Thyroid gland (tissue), 4 donors: ENCODE results near the gene ATRN. TPM values are rescaled to one million over a fixed set of nuclear protein-coding genes. Genes with fewer than 3 reads are reported as not detected.

Experiments
- DNase-seq, 2 donors: peaks; one replicate each; pipeline ENCODE4 v3.0.0-alpha.2; 2019
- H3K27ac ChIP-seq, 3 donors: fragments of 200-600 bp; sonication (generic); 1 replicate in 2 of 3; 2 replicates in 1 of 3; pipeline ENCODE4 v1.5.1; 2016 to 2019; ENCODE audit warnings: mild to moderate bottlenecking in 1 of 3, moderate library complexity in 1 of 3
- H3K27me3 ChIP-seq: fragments of 200-600 bp; sonication (generic); one replicate; pipeline ENCODE4 v1.5.1; 2019
- H3K36me3 ChIP-seq, 2 donors: fragments of 200-600 bp; sonication (generic); one replicate each; pipeline ENCODE4 v1.5.1; 2016 to 2019
- H3K4me1 ChIP-seq, 2 donors: fragments of 200-600 bp; sonication (generic); one replicate each; pipeline ENCODE4 v1.5.1; 2017 to 2019
- H3K4me3 ChIP-seq, 3 donors: fragments of 200-600 bp; sonication (generic); replicated peaks in 1 of 3; 1 replicate in 2 of 3; 2 replicates in 1 of 3; pipeline ENCODE4 v1.5.1; 2016; ENCODE audit warnings: mild to moderate bottlenecking in 1 of 3
- H3K9me3 ChIP-seq: fragments of 200-600 bp; sonication (generic); one replicate; pipeline ENCODE4 v1.5.1; 2017
- POLR2A ChIP-seq, 2 donors: fragments of 450-650 bp; IDR thresholded peaks; one replicate each; pipeline ENCODE4 v1.6.1; 2017; ENCODE audit warnings: antibody characterized with exemption in 2 of 2, mild to moderate bottlenecking in 2 of 2, moderate library complexity in 1 of 2
- WGBS, 2 donors: methylation state at CpG; one replicate each; pipeline ENCODE4 v1.1.5; 2017; 5-methylcytosine and 5-hydroxymethylcytosine counted together
- intact Hi-C: fragments of 100-400 bp; cut with DNase I; formaldehyde crosslinking; loops from one replicate; pipeline ENCODE4 v1.15.1; 2023
- total RNA-seq, 4 donors: library from RNA; depleted of rRNA; stranded (reverse); fragments of >200 nt; gene quantifications; one replicate each; pipeline ENCODE4 v1.2.3, GENCODE V29; 2016
- TF ChIP-seq, protein P1 (sequence below), 6 experiments: fragments of 200-600 bp in 3 of 6; fragments of 450-650 bp in 3 of 6; sonication (generic) in 3 of 6; IDR thresholded peaks; one replicate each; pipeline ENCODE4 v1.5.1; 2016 to 2019; ENCODE audit warnings: antibody characterized with exemption in 6 of 6, mild to moderate bottlenecking in 2 of 6, inconsistent platforms in 1 of 6, moderate library complexity in 1 of 6

ATRN gene
- total RNA-seq, 4 donors from 2014 or later: 43.0 to 81.8 (median 61.4) TPM

GRCh38 chr20:3677733-3678132 is 206.9 kb downstream of the ATRN start:
- no peak for TF ChIP-seq POLR2A (IDR thresholded peaks at IDR 0.05)
- TF ChIP-seq, protein P1, sequence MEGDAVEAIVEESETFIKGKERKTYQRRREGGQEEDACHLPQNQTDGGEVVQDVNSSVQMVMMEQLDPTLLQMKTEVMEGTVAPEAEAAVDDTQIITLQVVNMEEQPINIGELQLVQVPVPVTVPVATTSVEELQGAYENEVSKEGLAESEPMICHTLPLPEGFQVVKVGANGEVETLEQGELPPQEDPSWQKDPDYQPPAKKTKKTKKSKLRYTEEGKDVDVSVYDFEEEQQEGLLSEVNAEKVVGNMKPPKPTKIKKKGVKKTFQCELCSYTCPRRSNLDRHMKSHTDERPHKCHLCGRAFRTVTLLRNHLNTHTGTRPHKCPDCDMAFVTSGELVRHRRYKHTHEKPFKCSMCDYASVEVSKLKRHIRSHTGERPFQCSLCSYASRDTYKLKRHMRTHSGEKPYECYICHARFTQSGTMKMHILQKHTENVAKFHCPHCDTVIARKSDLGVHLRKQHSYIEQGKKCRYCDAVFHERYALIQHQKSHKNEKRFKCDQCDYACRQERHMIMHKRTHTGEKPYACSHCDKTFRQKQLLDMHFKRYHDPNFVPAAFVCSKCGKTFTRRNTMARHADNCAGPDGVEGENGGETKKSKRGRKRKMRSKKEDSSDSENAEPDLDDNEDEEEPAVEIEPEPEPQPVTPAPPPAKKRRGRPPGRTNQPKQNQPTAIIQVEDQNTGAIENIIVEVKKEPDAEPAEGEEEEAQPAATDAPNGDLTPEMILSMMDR (IDR thresholded peaks at IDR 0.05): no peak
- Histone ChIP-seq H3K36me3 (no peaks in the 10 kb centered on the region), H3K4me3 (no peak overlapping the region), H3K9me3 (no peaks in the 10 kb centered on the region), H3K4me1 (peaks cover 16 to 36% of the 10 kb centered on the region in 2 donors), H3K27me3 (no peaks in the 10 kb centered on the region), H3K27ac (peak overlapping the region in 2 of 3 donors; percentile 29 to 33)
- intact Hi-C loops: loop anchor here (2.0 to 10.0 kb wide), 2 partner anchors 29 to 407 kb away; no protein-coding TSS in a partner anchor
- peak; percentile 30 to 31 for DNase-seq
- 42 to 43% methylated on average over 8 of the region's 8 CpGs for WGBS, 2 donors

DNA sequence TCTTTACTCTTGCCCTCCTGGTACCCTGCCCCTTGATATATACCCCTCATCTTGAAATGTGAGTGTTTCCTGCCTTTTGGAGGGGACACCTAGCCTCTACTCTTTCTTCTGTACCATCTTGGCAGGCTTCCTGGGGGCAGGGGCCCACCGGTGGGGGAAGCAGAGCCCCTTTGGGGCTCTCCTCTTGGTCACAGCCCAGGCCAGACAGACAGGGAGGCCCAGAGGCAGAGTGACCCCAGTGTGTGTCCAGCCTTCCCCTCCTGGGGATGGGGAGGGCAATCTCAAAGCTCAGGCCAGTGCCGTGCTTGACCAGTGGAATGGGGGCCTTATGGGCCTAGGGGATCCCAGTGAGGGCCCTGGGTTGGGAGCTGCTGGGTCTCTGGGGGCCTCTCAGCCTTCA is 207.4 kb downstream of the ATRN start:
- DNase-seq: no peak
- TF ChIP-seq POLR2A (IDR thresholded peaks at IDR 0.05): no peak
- peak overlapping the region in 2 of 3 donors; percentile 29 to 33 for H3K27ac ChIP-seq
- H3K9me3 ChIP-seq: no peaks in the 10 kb centered on the region
- WGBS, 2 donors: 60 to 62% methylated on average over 2 of the region's 2 CpGs
- no peaks in the 10 kb centered on the region for H3K27me3 ChIP-seq
- H3K36me3 ChIP-seq: no peaks in the 10 kb centered on the region
- H3K4me1 ChIP-seq: peaks cover 16 to 36% of the 10 kb centered on the region in 2 donors
- no peak overlapping the region for H3K4me3 ChIP-seq
- intact Hi-C loops: loop anchor here (10.0 kb wide), 1 partner anchor 407 kb away; no protein-coding TSS in a partner anchor

GRCh38 chr20:3678856-3679720 is 208.3 kb downstream of the ATRN start:
- H3K9me3 ChIP-seq: no peaks in the 10 kb centered on the region
- intact Hi-C loops: loop anchor here (10.0 kb wide), 1 partner anchor 406 kb away; no protein-coding TSS in a partner anchor
- no peak for DNase-seq
- H3K27me3 ChIP-seq: no peaks in the 10 kb centered on the region
- no peak overlapping the region for H3K4me3 ChIP-seq
- no peaks in the 10 kb centered on the region for H3K36me3 ChIP-seq
- 81 to 87% methylated on average over 14 of the region's 14 CpGs for WGBS, 2 donors
- H3K27ac ChIP-seq: peak overlapping the region in 2 of 3 donors; percentile 70 to 71
- H3K4me1 ChIP-seq: peaks cover 16 to 36% of the 10 kb centered on the region in 2 donors
- TF ChIP-seq POLR2A (IDR thresholded peaks at IDR 0.05): no peak
- TF ChIP-seq, protein P1 (IDR thresholded peaks at IDR 0.05): no peak

- intact Hi-C loops: loop anchor here (10.0 kb wide), 1 partner anchor 405 kb away; no protein-coding TSS in a partner anchor
- no peak for TF ChIP-seq POLR2A (IDR thresholded peaks at IDR 0.05)
- TF ChIP-seq, protein P1 (IDR thresholded peaks at IDR 0.05): no peak
- DNase-seq: no peak
- peak overlapping the region in 2 of 3 donors; percentile 70 to 71 for H3K27ac ChIP-seq
- no peaks in the 10 kb centered on the region for H3K9me3 ChIP-seq
- no peaks in the 10 kb centered on the region for H3K27me3 ChIP-seq
- H3K4me1 ChIP-seq: peaks cover 16 to 36% of the 10 kb centered on the region in 2 donors
- 77 to 83% methylated on average over 14 to 18 of the region's 18 CpGs for WGBS, 2 donors
- H3K36me3 ChIP-seq: no peaks in the 10 kb centered on the region
- no peak overlapping the region for H3K4me3 ChIP-seq
These were observed 209.2 kb downstream of the ATRN start for GRCh38 chr20:3679749-3680700.

DNA sequence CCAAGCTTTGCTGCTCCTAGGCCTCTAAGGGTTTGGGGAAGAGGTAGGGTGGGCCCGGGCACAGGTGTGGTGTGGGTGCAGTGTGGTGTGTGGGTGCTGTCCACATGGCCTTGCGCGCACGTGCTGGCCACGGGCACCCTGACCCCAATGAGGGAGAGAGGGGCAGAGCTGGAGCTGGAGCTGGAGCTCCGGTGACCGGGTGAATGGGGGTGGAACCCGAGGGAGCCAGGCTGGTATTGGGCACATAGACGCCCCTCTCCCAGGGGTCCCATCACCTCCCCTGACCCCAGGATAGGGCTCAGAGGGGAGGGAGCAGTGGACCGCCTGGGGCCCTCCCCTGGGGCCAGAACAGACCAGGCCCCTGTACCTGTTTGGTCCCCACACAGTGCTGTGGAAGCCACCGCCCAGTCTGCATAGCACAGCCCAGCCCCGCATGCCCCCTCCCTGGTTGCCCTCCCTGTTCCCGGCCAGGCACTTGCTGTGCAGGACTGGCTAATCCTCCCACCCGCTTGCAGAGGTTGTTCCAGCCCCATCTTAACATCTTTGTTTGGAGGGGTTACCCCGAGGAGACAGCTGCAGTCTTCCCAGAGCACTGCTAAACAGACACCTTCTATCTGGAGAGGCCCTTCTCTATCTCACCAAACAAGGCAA is 210.0 kb downstream of the ATRN start:
- Histone ChIP-seq H3K9me3 (no peaks in the 10 kb centered on the region), H3K4me1 (peaks cover 16 to 36% of the 10 kb centered on the region in 2 donors), H3K4me3 (peak overlapping the region in 1 of 3 donors; percentile 52), H3K27me3 (no peaks in the 10 kb centered on the region), H3K36me3 (no peaks in the 10 kb centered on the region), H3K27ac (peak overlapping the region in 2 of 3 donors; percentile 70 to 71)
- no peak for DNase-seq
- WGBS, 2 donors: 77 to 79% methylated on average over 11 to 14 of the region's 15 CpGs
- TF ChIP-seq, protein P1 (IDR thresholded peaks at IDR 0.05): no peak
- TF ChIP-seq POLR2A (IDR thresholded peaks at IDR 0.05): no peak
- intact Hi-C loops: no loop called here
